Ovary (tissue), 9 donors: ENCODE results near the gene TMEM9. TPM values are rescaled to one million over a fixed set of nuclear protein-coding genes. Genes with fewer than 3 reads are reported as not detected.

Experiments
- DNase-seq, 5 donors: peaks; one replicate each; pipeline ENCODE4 v3.0.0-alpha.2; 2019 to 2020
- H3K27ac ChIP-seq, 2 donors: fragments of 200-600 bp; one replicate each; pipeline versions ENCODE4 v1.5.1 to v1.8.0; 2019 to 2022
- H3K27me3 ChIP-seq: fragments of 200-600 bp; one replicate; pipeline ENCODE4 v1.8.0; 2022
- H3K36me3 ChIP-seq: fragments of 200-600 bp; sonication (generic); one replicate; pipeline ENCODE4 v1.5.1; 2019
- H3K4me1 ChIP-seq: one replicate; pipeline ENCODE4 v1.8.1; 2013; ENCODE audit warnings: mild to moderate bottlenecking, moderate library complexity; ENCODE audit not compliant: insufficient read depth
- H3K4me3 ChIP-seq: fragments of 200-600 bp; sonication (generic); one replicate; pipeline ENCODE4 v1.5.1; 2017
- H3K9me3 ChIP-seq, 2 donors: fragments of 200-600 bp in 1 of 2; sonication (generic) in 1 of 2; one replicate each; pipeline versions ENCODE4 v1.5.1 to v1.8.1; 2013 to 2019; ENCODE audit warnings: mild to moderate bottlenecking in 1 of 2, moderate library complexity in 1 of 2
- CTCF ChIP-seq, 3 donors: fragments of 450-650 bp in 2 of 3; fragments of 200-600 bp in 1 of 3; IDR thresholded peaks; one replicate each; pipeline versions ENCODE4 v1.5.1 to v1.8.0; 2016 to 2022; ENCODE audit warnings: antibody characterized with exemption in 3 of 3, mild to moderate bottlenecking in 1 of 3
- EP300 ChIP-seq: sonication (generic); formaldehyde crosslinking; IDR thresholded peaks from one replicate; pipeline ENCODE4 v1.6.1; 2017; ENCODE audit warnings: antibody characterized with exemption
- POLR2A ChIP-seq: fragments of 450-650 bp; IDR thresholded peaks from one replicate; pipeline ENCODE4 v1.6.1; 2017; ENCODE audit warnings: antibody characterized with exemption, mild to moderate bottlenecking, moderate library complexity
- WGBS, 3 donors: extraction: QIAGEN DNeasy Blood & Tissue Kit in 1 of 3; methylation state at CpG; one replicate each; pipeline versions ENCODE4 v1.1.5 to v1.1.7; 2013 to 2017; 5-methylcytosine and 5-hydroxymethylcytosine counted together
- intact Hi-C, 4 donors: fragments of 100-400 bp; cut with DNase I; formaldehyde crosslinking; loops; one replicate each; pipeline versions ENCODE4 v1.11.0 to v1.15.1; 2022 to 2023
- polyA plus RNA-seq, 2 donors: library from polyadenylated mRNA; stranded (reverse); fragments of 200-250 nt in 1 of 2; fragments of 350-450 nt in 1 of 2; fragmentation: Illumina TruSeq in 1 of 2; extraction: RNeasy Lipid Tissue Mini Kit (QIAGEN cat#74804) in 1 of 2; gene quantifications; one replicate each; pipeline ENCODE4 v1.2.3, GENCODE V29; 2013 to 2014
- total RNA-seq, 7 donors: library from RNA; depleted of rRNA in 2 of 7; stranded (reverse); fragments of >200 nt in 2 of 7; fragmentation: NEBNext Ultra II Directional in 3 of 7; extraction: Animal tissue kit (Norgen Biotek cat#: 25700) in 3 of 7; gene quantifications; one replicate each; pipeline versions ENCODE4 v1.1.0 to v1.2.4, GENCODE V29; 2016 to 2023
- donor health status: DM: no; HTN: no; CAD: no; lungs with moderate emphysema.
- donor health status: DM: no; HTN: no; CAD: no.
- donor health status: Bipolar disorder and iron deficiency.
- donor health status: DM: yes; HTN: yes; CAD: no.
- donor health status: DM: no; HTN: no; CAD: no.
- donor health status: DM: yes; HTN: yes; CAD: no.

Gene TMEM9
- total and polyA plus RNA-seq, 9 donors: 49.5 to 114 (median 88.8) TPM

- no peak overlapping the region for H3K4me3 ChIP-seq
- no peak overlapping the region for H3K27ac ChIP-seq
- 87 to 89% (median 88%) methylated on average over 4 to 5 of the region's 5 CpGs for WGBS, 3 donors
- intact Hi-C loops: no loop called here
- no peaks in the 10 kb centered on the region for H3K27me3 ChIP-seq
- peak in 1 of 5 donors; percentile 4 for DNase-seq
- no peaks in the 10 kb centered on the region for H3K36me3 ChIP-seq
- H3K4me1 ChIP-seq: no peaks in the 10 kb centered on the region
- H3K9me3 ChIP-seq: no peaks in the 10 kb centered on the region
- TF ChIP-seq CTCF (IDR thresholded peaks at IDR 0.05) (no peak), EP300 (no peak), POLR2A (no peak)
These were observed 48.6 kb downstream of the TMEM9 start for GRCh38 chr1:201105688-201106087.

GRCh38 chr1:201104141-201104540 lies 50.1 kb downstream of the TMEM9 start:
- no peak for TF ChIP-seq POLR2A
- TF ChIP-seq CTCF (IDR thresholded peaks at IDR 0.05): no peak
- TF ChIP-seq EP300: no peak
- no peaks in the 10 kb centered on the region for H3K4me1 ChIP-seq
- no peaks in the 10 kb centered on the region for H3K36me3 ChIP-seq
- H3K27ac ChIP-seq: no peak overlapping the region
- intact Hi-C loops: no loop called here
- no peak for DNase-seq
- WGBS, 3 donors: 41 to 73% (median 66%) methylated on average over 1 of the region's 1 CpG
- H3K27me3 ChIP-seq: no peaks in the 10 kb centered on the region
- no peak overlapping the region for H3K4me3 ChIP-seq
- no peaks in the 10 kb centered on the region for H3K9me3 ChIP-seq

- H3K27ac ChIP-seq: no peak overlapping the region
- no peaks in the 10 kb centered on the region for H3K27me3 ChIP-seq
- TF ChIP-seq EP300 (no peak), POLR2A (no peak), CTCF (IDR thresholded peaks at IDR 0.05) (no peak)
- no peaks in the 10 kb centered on the region for H3K9me3 ChIP-seq
- no peak overlapping the region for H3K4me3 ChIP-seq
- H3K4me1 ChIP-seq: no peaks in the 10 kb centered on the region
- WGBS, 3 donors: 72 to 75% (median 74%) methylated on average over 9 of the region's 9 CpGs
- H3K36me3 ChIP-seq: no peaks in the 10 kb centered on the region
- no peak for DNase-seq
- intact Hi-C loops: no loop called here
These were observed 50.6 kb downstream of the TMEM9 start for GRCh38 chr1:201103666-201104065.

- H3K9me3 ChIP-seq: no peaks in the 10 kb centered on the region
- no peak overlapping the region for H3K27ac ChIP-seq
- H3K4me3 ChIP-seq: no peak overlapping the region
- TF ChIP-seq POLR2A: no peak
- TF ChIP-seq EP300: no peak
- WGBS, 3 donors: 92 to 97% (median 94%) methylated on average over 12 of the region's 12 CpGs
- H3K27me3 ChIP-seq: no peaks in the 10 kb centered on the region
- intact Hi-C loops: no loop called here
- no peaks in the 10 kb centered on the region for H3K4me1 ChIP-seq
- no peak for DNase-seq
- no peaks in the 10 kb centered on the region for H3K36me3 ChIP-seq
These were observed 53.9 kb downstream of the TMEM9 start for GRCh38 chr1:201100169-201100930.

GRCh38 chr1:201098992-201099677 lies 55.1 kb downstream of the TMEM9 start:
- Histone ChIP-seq H3K36me3 (no peaks in the 10 kb centered on the region), H3K4me1 (no peaks in the 10 kb centered on the region), H3K9me3 (no peaks in the 10 kb centered on the region), H3K4me3 (no peak overlapping the region), H3K27ac (no peak overlapping the region), H3K27me3 (no peaks in the 10 kb centered on the region)
- no peak for TF ChIP-seq POLR2A
- TF ChIP-seq CTCF (IDR thresholded peaks at IDR 0.05): no peak
- no peak for TF ChIP-seq EP300
- intact Hi-C loops: no loop called here
- no peak for DNase-seq
- 58 to 61% (median 60%) methylated on average over 5 of the region's 5 CpGs for WGBS, 3 donors
